ENCODE measurements around the gene C1QTNF1. TPM values are rescaled to one million over a fixed set of nuclear protein-coding genes. Genes with fewer than 3 reads are reported as not detected.

C1QTNF1 gene
- total RNA-seq, 2 experiments from 2014 or later, result not detected

DNA sequence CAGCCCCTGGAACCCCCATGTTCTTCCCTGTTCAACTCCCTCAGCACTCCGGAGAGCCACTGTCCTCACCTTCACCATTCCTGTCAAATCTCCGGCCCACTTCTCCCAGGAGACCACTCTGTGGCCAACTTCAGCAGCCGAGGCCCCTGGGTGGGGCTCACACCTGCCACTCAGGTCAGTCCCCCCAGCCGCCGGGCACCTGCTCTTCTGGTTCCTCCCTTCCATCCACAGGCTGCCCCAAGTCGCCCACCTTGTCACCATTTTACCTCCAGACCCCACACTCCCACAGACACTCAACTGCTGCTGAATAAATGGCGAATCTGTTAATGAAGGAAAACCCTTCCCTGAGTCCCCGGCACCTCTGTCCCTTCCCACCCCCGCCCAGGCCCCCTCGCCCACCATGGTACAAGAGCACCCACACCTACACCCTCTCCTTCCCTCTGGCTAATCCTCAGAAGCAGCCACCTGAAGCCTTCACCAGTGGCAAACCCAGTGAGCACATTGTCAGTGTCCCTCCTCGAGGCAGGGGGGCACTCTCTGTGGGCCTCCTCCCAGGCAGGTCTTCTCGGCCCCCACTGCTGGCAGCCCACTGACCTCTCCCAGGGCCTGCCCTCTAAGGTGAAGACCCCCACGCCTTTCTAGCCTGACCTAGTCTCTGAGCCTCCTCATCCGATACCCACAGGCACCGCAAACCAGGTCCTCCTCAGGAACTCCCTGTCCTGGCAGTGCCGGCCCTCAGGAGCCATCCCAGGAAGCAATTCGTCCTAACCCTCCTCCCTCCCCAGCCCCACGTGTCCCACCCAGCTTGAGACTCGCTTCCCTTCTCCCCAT, 22.6 kb upstream of the C1QTNF1 start:
- no TSS peak for BruUV-seq (replicated peaks)
- no peaks in the 10 kb centered on the region for H3K79me2 ChIP-seq (ENCODE audit: insufficient read depth, low read depth, low read length)
- H4K20me1 ChIP-seq (ENCODE audit: insufficient read depth, low read length), result no peaks in the 10 kb centered on the region; the same call in 1 of the 2 replicates
- no peaks in the 10 kb centered on the region for H3K4me1 ChIP-seq (ENCODE audit: insufficient read depth, low read length, poor library complexity, severe bottlenecking)
- peaks cover 40% of the 10 kb centered on the region for H3K36me3 ChIP-seq (ENCODE audit: insufficient read depth, low read length)
- H3K4me3 ChIP-seq (ENCODE audit: low read depth, low read length, poor library complexity, severe bottlenecking), result no peak overlapping the region
- H3K9me2 ChIP-seq (ENCODE audit: insufficient read depth, low read length), result no peaks in the 10 kb centered on the region
- H3K27ac ChIP-seq (ENCODE audit: low read depth, low read length, poor library complexity, severe bottlenecking), result no peak overlapping the region
- intact Hi-C loops (cut with micrococcal nuclease; ENCODE audit: unreplicated experiment), result no loop called here
- no peak for DNase-seq (ENCODE audit: low spot score)
- no peak overlapping the region for H2AFZ ChIP-seq (ENCODE audit: low read length)
- no peak for TF ChIP-seq EZH2phosphoT487 (IDR thresholded peaks at IDR 0.05; ENCODE audit: borderline replicate concordance, low read depth, low read length)
- TF ChIP-seq, protein P1, sequence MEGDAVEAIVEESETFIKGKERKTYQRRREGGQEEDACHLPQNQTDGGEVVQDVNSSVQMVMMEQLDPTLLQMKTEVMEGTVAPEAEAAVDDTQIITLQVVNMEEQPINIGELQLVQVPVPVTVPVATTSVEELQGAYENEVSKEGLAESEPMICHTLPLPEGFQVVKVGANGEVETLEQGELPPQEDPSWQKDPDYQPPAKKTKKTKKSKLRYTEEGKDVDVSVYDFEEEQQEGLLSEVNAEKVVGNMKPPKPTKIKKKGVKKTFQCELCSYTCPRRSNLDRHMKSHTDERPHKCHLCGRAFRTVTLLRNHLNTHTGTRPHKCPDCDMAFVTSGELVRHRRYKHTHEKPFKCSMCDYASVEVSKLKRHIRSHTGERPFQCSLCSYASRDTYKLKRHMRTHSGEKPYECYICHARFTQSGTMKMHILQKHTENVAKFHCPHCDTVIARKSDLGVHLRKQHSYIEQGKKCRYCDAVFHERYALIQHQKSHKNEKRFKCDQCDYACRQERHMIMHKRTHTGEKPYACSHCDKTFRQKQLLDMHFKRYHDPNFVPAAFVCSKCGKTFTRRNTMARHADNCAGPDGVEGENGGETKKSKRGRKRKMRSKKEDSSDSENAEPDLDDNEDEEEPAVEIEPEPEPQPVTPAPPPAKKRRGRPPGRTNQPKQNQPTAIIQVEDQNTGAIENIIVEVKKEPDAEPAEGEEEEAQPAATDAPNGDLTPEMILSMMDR (conservative IDR thresholded peaks at IDR 0.05; ENCODE audit: low read length), result no peak
- H3K4me2 ChIP-seq (ENCODE audit: low read length), result no peak overlapping the region
- ChIA-PET CTCF (ENCODE audit: unreplicated experiment) (interaction anchor here (0.7 kb wide), 1 partner anchor 35 kb away, joined by 3 read pairs; no protein-coding TSS in a partner anchor), POLR2A (no interaction called here)
- H3K9me3 ChIP-seq (ENCODE audit: low read length), result no peaks in the 10 kb centered on the region

DNA sequence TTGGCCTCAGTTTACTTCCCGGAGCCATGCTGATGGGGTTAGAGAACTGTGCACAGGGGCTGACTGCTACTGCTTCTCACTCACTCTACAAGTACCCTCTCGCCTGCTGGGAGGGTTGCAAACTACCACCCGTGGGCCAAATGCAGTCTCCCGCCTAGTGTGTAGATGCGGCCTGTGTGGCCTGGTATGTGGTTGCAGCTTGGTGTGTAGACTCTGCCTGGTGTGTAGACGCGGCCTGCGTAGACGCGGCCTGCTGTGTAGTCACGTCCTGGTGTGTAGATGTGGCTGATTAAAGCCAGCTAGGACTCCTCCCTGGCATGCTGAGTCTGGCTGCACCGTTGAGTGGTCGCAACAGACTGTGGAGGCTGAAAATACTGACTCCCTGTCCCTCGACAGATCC, 21.7 kb upstream of the C1QTNF1 start:
- Histone ChIP-seq H3K4me3 (ENCODE audit: low read depth, low read length, poor library complexity, severe bottlenecking) (no peak overlapping the region), H3K27ac (ENCODE audit: low read depth, low read length, poor library complexity, severe bottlenecking) (no peak overlapping the region), H3K9me2 (ENCODE audit: insufficient read depth, low read length) (no peaks in the 10 kb centered on the region), H3K9me3 (ENCODE audit: low read length) (no peaks in the 10 kb centered on the region), H4K20me1 (ENCODE audit: insufficient read depth, low read length) (peaks cover 2% of the 10 kb centered on the region; the same call in 1 of the 2 replicates), H3K4me1 (ENCODE audit: insufficient read depth, low read length, poor library complexity, severe bottlenecking) (peaks cover under 1% of the 10 kb centered on the region), H3K36me3 (ENCODE audit: insufficient read depth, low read length) (peaks cover 32% of the 10 kb centered on the region), H2AFZ (ENCODE audit: low read length) (no peak overlapping the region), H3K4me2 (ENCODE audit: low read length) (no peak overlapping the region), H3K79me2 (ENCODE audit: insufficient read depth, low read depth, low read length) (peaks cover 4% of the 10 kb centered on the region)
- intact Hi-C loops (cut with micrococcal nuclease; ENCODE audit: unreplicated experiment), result no loop called here
- no TSS peak for BruUV-seq (replicated peaks)
- DNase-seq (ENCODE audit: low spot score), result no peak
- CTCF ChIA-PET (ENCODE audit: unreplicated experiment), result no interaction called here
- POLR2A ChIA-PET, result no interaction called here
- TF ChIP-seq, protein P1 (conservative IDR thresholded peaks at IDR 0.05; ENCODE audit: low read length), result no peak
- no peak for TF ChIP-seq EZH2phosphoT487 (IDR thresholded peaks at IDR 0.05; ENCODE audit: borderline replicate concordance, low read depth, low read length)
